Measurements from ENCODE around the gene CCDC74A.

GRCh38 chr2:131580187-131580586, 52.5 kb downstream of the CCDC74A start:
- TF ChIP-seq CTCF (IDR thresholded peaks at IDR 0.05), result no peak
- TF ChIP-seq POLR2A (IDR thresholded peaks at IDR 0.05), result no peak

All from heart left ventricle (tissue), 13 donors.